DND-41 (cell line): ENCODE measurements around the gene RHBDL2.
"Not testable (repeated sequence)": the region's sequence is repeated elsewhere in the genome, so short reads cannot be mapped to it uniquely, and the experiment has no call there.

ENCODE experiments used
- EZH2 ChIP-seq: IDR thresholded peaks from 3 replicates; pipeline ENCODE4 v1.6.1; 2012; ENCODE audit warnings: borderline replicate concordance, low read depth, mild to moderate bottlenecking, moderate library complexity, low read length, inconsistent platforms; ENCODE audit not compliant: severe bottlenecking
- TF ChIP-seq, protein P1 (sequence below): IDR thresholded peaks from 2 replicates; pipeline ENCODE4 v1.5.1; 2012; ENCODE audit warnings: borderline replicate concordance, low read length, moderate library complexity, mild to moderate bottlenecking; ENCODE audit not compliant: poor library complexity, severe bottlenecking; ENCODE audit errors: extremely low read depth

DNA sequence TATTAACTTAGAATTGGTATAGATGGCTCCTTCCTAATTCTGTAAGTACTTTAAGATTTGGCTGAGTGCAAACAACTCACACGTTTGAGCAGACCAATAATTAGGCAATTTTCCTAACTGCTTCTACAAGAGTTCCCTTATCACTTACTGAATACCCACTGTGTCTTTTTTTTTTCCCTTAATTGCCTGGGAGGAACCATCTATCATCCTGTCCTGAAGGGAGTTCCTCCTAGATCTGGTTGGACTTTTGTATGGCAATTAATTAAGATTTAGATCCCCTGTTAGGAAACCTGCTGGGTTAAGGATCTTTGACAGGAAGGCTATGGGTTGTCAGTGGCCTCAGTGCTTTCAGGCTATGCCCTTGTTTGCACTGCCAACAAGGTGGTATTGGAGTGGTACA lies 37.8 kb upstream of the RHBDL2 start:
- TF ChIP-seq, protein P1, sequence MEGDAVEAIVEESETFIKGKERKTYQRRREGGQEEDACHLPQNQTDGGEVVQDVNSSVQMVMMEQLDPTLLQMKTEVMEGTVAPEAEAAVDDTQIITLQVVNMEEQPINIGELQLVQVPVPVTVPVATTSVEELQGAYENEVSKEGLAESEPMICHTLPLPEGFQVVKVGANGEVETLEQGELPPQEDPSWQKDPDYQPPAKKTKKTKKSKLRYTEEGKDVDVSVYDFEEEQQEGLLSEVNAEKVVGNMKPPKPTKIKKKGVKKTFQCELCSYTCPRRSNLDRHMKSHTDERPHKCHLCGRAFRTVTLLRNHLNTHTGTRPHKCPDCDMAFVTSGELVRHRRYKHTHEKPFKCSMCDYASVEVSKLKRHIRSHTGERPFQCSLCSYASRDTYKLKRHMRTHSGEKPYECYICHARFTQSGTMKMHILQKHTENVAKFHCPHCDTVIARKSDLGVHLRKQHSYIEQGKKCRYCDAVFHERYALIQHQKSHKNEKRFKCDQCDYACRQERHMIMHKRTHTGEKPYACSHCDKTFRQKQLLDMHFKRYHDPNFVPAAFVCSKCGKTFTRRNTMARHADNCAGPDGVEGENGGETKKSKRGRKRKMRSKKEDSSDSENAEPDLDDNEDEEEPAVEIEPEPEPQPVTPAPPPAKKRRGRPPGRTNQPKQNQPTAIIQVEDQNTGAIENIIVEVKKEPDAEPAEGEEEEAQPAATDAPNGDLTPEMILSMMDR = not testable (repeated sequence)
- not testable (repeated sequence) for TF ChIP-seq EZH2
